Measurements from ENCODE around the gene ATAD3C.

The ATAD3C gene

DNA sequence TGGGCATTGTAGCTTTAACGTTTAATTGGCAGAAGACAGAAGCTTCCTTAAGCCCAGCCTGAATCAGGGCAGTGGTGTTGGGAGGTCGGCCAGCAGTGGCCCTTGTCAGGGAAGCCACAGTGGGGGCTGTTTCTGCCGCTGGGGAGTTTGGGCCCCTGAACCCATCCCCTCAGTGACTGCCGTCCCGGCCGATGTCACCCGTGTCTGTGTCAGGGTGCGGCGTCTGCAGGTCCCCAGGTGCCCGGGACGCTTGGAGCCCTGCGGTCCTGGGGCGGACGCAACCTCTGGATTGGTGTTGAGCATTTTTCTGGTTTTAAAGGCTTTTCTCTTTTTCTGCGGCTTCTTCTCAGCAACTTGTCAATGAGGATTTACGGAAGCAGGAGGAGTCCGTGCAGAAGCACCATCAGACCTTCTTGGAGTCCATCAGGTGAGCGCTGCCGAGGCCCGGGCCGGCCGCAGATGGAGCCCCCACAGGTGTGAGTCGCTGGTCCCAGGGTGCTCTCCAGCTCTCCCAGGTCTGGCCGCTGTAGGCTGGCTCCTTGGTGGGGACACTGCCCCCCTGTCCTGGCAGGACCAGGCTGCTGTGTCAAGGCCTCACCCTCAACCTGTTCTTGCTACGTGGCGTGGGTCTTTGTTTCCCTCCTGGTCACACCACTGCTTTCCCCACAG lies 2.3 kb downstream of the ATAD3C start:
- TF ChIP-seq, protein P1, sequence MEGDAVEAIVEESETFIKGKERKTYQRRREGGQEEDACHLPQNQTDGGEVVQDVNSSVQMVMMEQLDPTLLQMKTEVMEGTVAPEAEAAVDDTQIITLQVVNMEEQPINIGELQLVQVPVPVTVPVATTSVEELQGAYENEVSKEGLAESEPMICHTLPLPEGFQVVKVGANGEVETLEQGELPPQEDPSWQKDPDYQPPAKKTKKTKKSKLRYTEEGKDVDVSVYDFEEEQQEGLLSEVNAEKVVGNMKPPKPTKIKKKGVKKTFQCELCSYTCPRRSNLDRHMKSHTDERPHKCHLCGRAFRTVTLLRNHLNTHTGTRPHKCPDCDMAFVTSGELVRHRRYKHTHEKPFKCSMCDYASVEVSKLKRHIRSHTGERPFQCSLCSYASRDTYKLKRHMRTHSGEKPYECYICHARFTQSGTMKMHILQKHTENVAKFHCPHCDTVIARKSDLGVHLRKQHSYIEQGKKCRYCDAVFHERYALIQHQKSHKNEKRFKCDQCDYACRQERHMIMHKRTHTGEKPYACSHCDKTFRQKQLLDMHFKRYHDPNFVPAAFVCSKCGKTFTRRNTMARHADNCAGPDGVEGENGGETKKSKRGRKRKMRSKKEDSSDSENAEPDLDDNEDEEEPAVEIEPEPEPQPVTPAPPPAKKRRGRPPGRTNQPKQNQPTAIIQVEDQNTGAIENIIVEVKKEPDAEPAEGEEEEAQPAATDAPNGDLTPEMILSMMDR (IDR thresholded peaks at IDR 0.05) = no peak

DNA sequence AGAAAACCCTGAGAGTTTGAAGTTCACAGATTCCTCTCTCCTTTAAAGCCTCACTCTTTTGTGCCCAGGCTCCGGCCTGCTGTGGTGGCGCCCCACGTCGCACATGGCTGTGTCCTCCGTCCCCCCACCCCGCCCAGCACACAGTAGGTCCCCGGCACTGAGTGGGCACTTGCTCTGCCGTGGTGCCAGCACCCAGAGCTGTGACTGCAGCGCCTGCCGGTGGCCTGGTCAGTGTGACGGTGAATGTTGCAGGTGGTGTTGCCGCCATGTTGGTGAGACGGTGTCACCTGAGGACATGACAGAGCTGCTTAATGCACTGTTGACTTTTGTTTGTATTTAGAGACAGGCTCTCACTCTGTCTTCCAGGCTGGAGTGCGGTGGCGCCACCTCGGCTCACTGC lies 3.4 kb downstream of the ATAD3C start:
- TF ChIP-seq, protein P1 (IDR thresholded peaks at IDR 0.05) = no peak

DNA sequence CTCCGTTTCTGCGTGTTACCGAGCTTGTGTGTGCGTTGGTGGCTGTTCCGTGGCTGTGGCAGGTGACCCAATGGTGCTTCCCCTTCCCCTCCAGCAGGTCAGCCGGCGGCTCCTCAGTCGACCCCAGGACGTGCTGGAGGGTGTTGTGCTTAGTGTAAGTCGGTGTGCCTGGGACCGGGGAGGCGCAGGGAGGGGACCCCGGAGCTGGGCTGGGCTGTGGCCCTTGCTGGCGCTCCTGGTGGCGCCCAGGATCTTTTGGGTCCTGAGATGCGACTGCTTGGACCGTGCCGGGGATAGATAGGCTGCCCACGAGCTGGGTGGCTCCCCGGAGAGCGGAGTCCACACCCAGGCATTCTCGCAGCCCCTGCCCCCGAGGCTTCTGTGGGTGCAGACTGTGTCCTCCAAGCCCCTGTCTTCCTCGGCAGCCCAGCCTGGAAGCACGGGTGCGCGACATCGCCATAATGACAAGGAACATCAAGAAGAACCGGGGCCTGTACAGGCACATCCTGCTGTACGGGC lies 5.9 kb downstream of the ATAD3C start:
- TF ChIP-seq, protein P1 (IDR thresholded peaks at IDR 0.05) = no peak

DNA sequence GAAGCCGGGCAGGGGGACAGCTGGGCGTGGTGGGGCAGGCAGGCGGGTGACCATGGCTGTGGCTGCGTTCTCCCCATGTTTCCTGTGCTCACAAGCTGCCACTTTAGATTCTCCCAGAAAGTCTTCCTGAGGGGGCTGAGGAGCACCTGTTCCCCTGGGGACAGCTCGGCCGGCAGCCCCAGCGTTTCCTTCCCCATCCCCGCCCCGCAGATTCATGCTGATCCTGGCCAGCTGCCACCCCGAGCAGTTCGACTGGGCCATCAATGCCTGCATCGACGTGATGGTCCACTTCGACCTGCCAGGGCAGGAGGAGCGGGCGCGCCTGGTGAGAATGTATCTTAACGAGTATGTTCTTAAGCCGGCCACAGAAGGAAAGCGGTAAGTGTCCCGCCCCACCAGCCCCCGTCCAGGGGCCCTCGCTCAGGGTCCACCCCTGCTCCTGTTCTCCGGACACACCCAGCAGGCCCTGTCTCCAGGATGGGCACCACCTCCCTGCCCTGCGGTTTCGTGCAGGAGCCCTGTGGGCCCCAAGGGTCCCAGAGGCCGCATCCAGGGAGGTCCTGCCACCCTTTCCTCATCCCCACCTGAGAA lies 11.1 kb downstream of the ATAD3C start:
- TF ChIP-seq, protein P1 (IDR thresholded peaks at IDR 0.05) = no peak

DNA sequence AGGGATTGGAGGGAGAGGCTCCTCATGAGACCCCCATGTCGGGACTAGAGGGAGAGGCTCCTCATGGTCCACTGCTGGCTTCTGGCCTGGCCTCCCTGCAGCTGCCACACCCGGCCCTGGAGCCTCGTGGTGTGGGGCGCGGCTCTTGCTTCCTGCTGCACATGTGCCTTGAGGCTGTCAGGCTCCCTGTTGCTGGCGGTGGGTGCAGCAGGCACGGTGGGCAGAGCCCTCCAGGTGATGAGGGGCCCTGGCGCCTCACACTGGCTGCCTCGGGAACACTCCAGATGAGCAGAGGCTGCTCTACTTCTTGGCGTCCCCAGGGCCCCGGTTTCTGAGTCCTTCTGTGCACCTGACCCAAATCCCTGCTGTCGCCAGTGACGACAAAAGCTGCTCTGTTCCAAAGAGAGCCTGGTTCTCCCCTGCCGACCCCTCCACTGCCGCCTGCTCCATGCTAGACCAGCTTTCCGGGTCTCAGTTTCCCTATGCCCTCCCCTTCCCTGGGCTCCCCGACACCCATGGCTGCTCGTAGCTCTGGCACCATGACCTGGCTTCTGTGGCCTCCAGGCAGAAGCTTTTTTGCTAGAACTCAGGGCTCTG lies 12.3 kb downstream of the ATAD3C start:
- TF ChIP-seq, protein P1 (IDR thresholded peaks at IDR 0.05) = no peak

DNA sequence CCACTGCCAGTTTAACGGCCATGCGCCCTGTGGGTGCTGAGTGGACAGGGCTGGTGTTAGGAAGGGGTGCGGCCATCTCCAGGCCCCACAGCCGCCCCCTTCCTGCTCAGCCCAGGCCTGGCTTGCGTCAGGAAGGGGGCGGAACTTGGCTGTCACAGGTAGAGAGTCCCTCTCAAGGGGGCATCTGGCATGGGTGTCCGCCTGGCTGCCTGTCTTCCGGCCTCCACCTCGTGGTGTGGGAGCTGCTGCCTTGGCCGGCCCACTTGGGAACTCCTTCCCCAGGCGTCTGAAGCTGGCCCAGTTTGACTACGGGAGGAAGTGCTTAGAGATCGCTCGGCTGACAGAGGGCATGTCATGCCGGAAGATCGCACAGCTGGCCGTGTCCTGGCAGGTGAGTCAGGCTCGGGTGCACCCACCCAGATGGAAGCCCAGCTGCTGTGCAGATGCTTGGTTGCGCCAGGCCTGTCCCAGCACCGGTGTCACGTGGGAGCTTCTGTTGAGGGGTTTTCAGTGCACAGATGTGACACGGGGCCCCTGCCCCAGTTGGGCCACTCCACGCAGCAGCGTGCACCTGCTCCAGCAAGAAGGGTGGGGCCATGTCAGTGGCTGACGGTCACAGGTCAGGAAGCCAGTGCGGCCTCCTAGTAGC lies 13.0 kb downstream of the ATAD3C start:
- TF ChIP-seq, protein P1 (IDR thresholded peaks at IDR 0.05) = no peak

DNA sequence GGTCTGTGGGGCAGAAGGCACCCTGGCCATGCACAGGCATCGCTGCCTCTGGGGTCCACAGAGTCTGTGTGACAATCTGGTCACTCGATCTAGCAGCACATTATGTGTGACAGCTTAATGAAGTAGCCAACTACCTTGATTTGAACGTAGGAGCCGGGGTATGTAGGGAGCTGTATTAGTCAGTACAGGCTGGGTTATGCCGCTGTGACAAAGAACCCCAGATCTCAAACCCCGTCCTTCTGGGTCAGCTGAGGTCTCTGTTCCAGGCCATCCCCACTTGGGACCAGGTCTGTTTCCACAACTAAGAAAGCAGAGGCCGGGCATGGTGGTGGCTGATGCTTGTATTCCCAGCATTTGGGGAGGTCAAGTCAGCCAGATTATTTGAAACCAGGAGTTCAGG lies 13.8 kb downstream of the ATAD3C start:
- TF ChIP-seq, protein P1 (IDR thresholded peaks at IDR 0.05) = no peak
